H9 (cell line): Measurements from ENCODE around the gene ADGRL2. TPM values are rescaled to one million over a fixed set of nuclear protein-coding genes. Genes with fewer than 3 reads are reported as not detected.

Experiments used
- DNase-seq: peaks from one replicate; pipeline ENCODE4 v3.0.0-alpha.2; 2017
- H2AFZ ChIP-seq: one replicate; pipeline ENCODE4 v1.6.1; 2013; ENCODE audit warnings: mild to moderate bottlenecking, low read length, control low read depth, moderate library complexity
- H2AK5ac ChIP-seq: 2 replicates; pipeline ENCODE4 v1.6.1; 2013; ENCODE audit warnings: low read length, control low read depth, mixed read lengths; ENCODE audit not compliant: insufficient read length
- H2BK120ac ChIP-seq: one replicate; pipeline ENCODE4 v1.6.1; 2013; ENCODE audit warnings: low read depth, mild to moderate bottlenecking, low read length, control low read depth, inconsistent platforms; ENCODE audit not compliant: poor library complexity, severe bottlenecking
- H2BK12ac ChIP-seq: 2 replicates; pipeline ENCODE4 v1.6.1; 2013; ENCODE audit warnings: low read length, control low read depth, mixed read lengths, low read depth; ENCODE audit not compliant: insufficient read length
- H2BK15ac ChIP-seq: 2 replicates; pipeline ENCODE4 v1.6.1; 2013; ENCODE audit warnings: low read depth, low read length, control low read depth
- H2BK20ac ChIP-seq: one replicate; pipeline ENCODE4 v1.6.1; 2013; ENCODE audit warnings: low read depth, mild to moderate bottlenecking, low read length, control low read depth, inconsistent platforms; ENCODE audit not compliant: poor library complexity, severe bottlenecking
- H2BK5ac ChIP-seq: 2 replicates; pipeline ENCODE4 v1.6.1; 2013; ENCODE audit warnings: low read length, control low read depth, mixed read lengths; ENCODE audit not compliant: insufficient read length
- H3K14ac ChIP-seq: 2 replicates; pipeline ENCODE4 v1.6.1; 2013; ENCODE audit warnings: low read length, control low read depth; ENCODE audit not compliant: insufficient read depth
- H3K18ac ChIP-seq: 2 replicates; pipeline ENCODE4 v1.6.1; 2013; ENCODE audit warnings: low read depth, mild to moderate bottlenecking, mixed read lengths, low read length, control low read depth; ENCODE audit not compliant: insufficient read length
- H3K23ac ChIP-seq: 2 replicates; pipeline ENCODE4 v1.6.1; 2013; ENCODE audit warnings: low read length, control low read depth, mixed read lengths, low read depth; ENCODE audit not compliant: insufficient read length
- H3K23me2 ChIP-seq: 2 replicates; pipeline ENCODE4 v1.6.1; 2013; ENCODE audit warnings: low read depth, mild to moderate bottlenecking, mixed read lengths, low read length, control low read depth; ENCODE audit not compliant: insufficient read length, poor library complexity, severe bottlenecking
- H3K27ac ChIP-seq: 2 replicates; pipeline ENCODE4 v1.5.1; 2013; ENCODE audit warnings: low read length, control low read depth, mixed read lengths, low read depth; ENCODE audit not compliant: insufficient read length
- H3K27me3 ChIP-seq: 2 replicates; pipeline ENCODE4 v1.6.1; 2013; ENCODE audit warnings: low read length, control low read depth, inconsistent platforms; ENCODE audit not compliant: insufficient read depth
- H3K4ac ChIP-seq: 2 replicates; pipeline ENCODE4 v1.6.1; 2013; ENCODE audit warnings: low read depth, mild to moderate bottlenecking, control low read depth, inconsistent platforms, low read length, moderate library complexity
- H3K4me1 ChIP-seq: 2 replicates; pipeline ENCODE4 v1.6.1; 2013; ENCODE audit warnings: low read length, control low read depth, inconsistent platforms; ENCODE audit not compliant: insufficient read depth
- H3K4me2 ChIP-seq: 2 replicates; pipeline ENCODE4 v1.6.1; 2013; ENCODE audit warnings: low read length, control low read depth, mixed read lengths; ENCODE audit not compliant: insufficient read length, insufficient read depth
- H3K56ac ChIP-seq: 2 replicates; pipeline ENCODE4 v1.6.1; 2013; ENCODE audit warnings: low read depth, mild to moderate bottlenecking, mixed read lengths, low read length, control low read depth; ENCODE audit not compliant: insufficient read length
- H3K79me1 ChIP-seq: 2 replicates; pipeline ENCODE4 v1.6.1; 2013; ENCODE audit warnings: low read depth, mild to moderate bottlenecking, moderate library complexity, low read length, control low read depth, inconsistent platforms; ENCODE audit not compliant: insufficient read depth, poor library complexity, severe bottlenecking
- H3K79me2 ChIP-seq: 2 replicates; pipeline ENCODE4 v1.6.1; 2013; ENCODE audit warnings: low read length, control low read depth, inconsistent platforms; ENCODE audit not compliant: insufficient read depth
- H3K9ac ChIP-seq: 2 replicates; pipeline ENCODE4 v1.6.1; 2013; ENCODE audit warnings: low read length, control low read depth, mixed read lengths; ENCODE audit not compliant: insufficient read length; ENCODE audit errors: extremely low read depth
- H3K9me3 ChIP-seq: one replicate; pipeline ENCODE4 v1.6.1; 2013; ENCODE audit warnings: low read depth, low read length, inconsistent platforms; ENCODE audit not compliant: control insufficient read depth
- H3T11ph ChIP-seq: one replicate; pipeline ENCODE4 v1.6.1; 2013; ENCODE audit warnings: mild to moderate bottlenecking, low read length, control low read depth, inconsistent platforms
- H4K20me1 ChIP-seq: one replicate; pipeline ENCODE4 v1.6.1; 2013; ENCODE audit not compliant: control insufficient read depth, insufficient read length, insufficient read depth
- H4K5ac ChIP-seq: 2 replicates; pipeline ENCODE4 v1.6.1; 2013; ENCODE audit warnings: low read depth, mild to moderate bottlenecking, mixed read lengths, low read length, control low read depth; ENCODE audit not compliant: insufficient read length
- H4K8ac ChIP-seq: replicated peaks from 2 replicates; pipeline ENCODE4 v1.6.1; 2013; ENCODE audit warnings: low read length, control low read depth, mixed read lengths, low read depth; ENCODE audit not compliant: insufficient read length
- H4K91ac ChIP-seq: 2 replicates; pipeline ENCODE4 v1.6.1; 2013; ENCODE audit warnings: low read depth, mild to moderate bottlenecking, moderate library complexity, mixed read lengths, low read length, control low read depth; ENCODE audit not compliant: insufficient read length
- H3K27ac Mint-ChIP-seq, 3 experiments: 2 replicates in 2 of 3; 3 replicates in 1 of 3; pipeline ENCODE4 v1.8.0; 2020 to 2021; ENCODE audit warnings: mixed read lengths in 3 of 3, mild to moderate bottlenecking in 1 of 3, moderate library complexity in 1 of 3
- H3K27me3 Mint-ChIP-seq: 2 replicates; pipeline ENCODE4 v1.8.0; 2021; ENCODE audit warnings: low read depth, mild to moderate bottlenecking, moderate library complexity, mixed read lengths
- H3K36me3 Mint-ChIP-seq, 3 experiments: 2 replicates in 2 of 3; 3 replicates in 1 of 3; pipeline ENCODE4 v1.8.0; 2020 to 2021; ENCODE audit warnings: low read depth in 3 of 3, mixed read lengths in 3 of 3; ENCODE audit not compliant: insufficient read depth in 1 of 3
- H3K4me1 Mint-ChIP-seq, 2 experiments: 2 replicates each; pipeline ENCODE4 v1.8.0; 2020; ENCODE audit warnings: mixed read lengths in 2 of 2
- H3K4me3 Mint-ChIP-seq, 2 experiments: 2 replicates in 1 of 2; 3 replicates in 1 of 2; pipeline ENCODE4 v1.8.0; 2020 to 2021; ENCODE audit warnings: mild to moderate bottlenecking in 2 of 2, mixed read lengths in 2 of 2, moderate library complexity in 1 of 2
- H3K9me3 Mint-ChIP-seq, 2 experiments: 2 replicates in 1 of 2; 3 replicates in 1 of 2; pipeline ENCODE4 v1.8.0; 2020; ENCODE audit warnings: mild to moderate bottlenecking in 2 of 2, mixed read lengths in 2 of 2, moderate library complexity in 1 of 2
- whole genome bisulfite sequencing: extraction: QIAGEN DNeasy Blood & Tissue Kit; methylation state at CpG from one replicate; pipeline ENCODE4 v1.1.7; 2013; ENCODE audit warnings: missing lambda C conversion rate, low lambda C conversion rate, mixed read lengths; ENCODE audit not compliant: insufficient read length; ENCODE audit errors: extremely low coverage; 5-methylcytosine and 5-hydroxymethylcytosine counted together
- total RNA-seq: library from RNA; stranded (reverse); gene quantifications from 2 replicates; pipeline ENCODE4 v1.2.1, GENCODE V29; 2021
- TF ChIP-seq, protein P1 (sequence below): fragments of 200-600 bp; sonication (generic); conservative IDR thresholded peaks from 3 replicates; pipeline ENCODE4 v1.8.0; 2021; ENCODE audit warnings: antibody characterized with exemption, mild to moderate bottlenecking

The ADGRL2 gene
- total RNA-seq, 1 experiment from 2014 or later = 119 TPM

DNA sequence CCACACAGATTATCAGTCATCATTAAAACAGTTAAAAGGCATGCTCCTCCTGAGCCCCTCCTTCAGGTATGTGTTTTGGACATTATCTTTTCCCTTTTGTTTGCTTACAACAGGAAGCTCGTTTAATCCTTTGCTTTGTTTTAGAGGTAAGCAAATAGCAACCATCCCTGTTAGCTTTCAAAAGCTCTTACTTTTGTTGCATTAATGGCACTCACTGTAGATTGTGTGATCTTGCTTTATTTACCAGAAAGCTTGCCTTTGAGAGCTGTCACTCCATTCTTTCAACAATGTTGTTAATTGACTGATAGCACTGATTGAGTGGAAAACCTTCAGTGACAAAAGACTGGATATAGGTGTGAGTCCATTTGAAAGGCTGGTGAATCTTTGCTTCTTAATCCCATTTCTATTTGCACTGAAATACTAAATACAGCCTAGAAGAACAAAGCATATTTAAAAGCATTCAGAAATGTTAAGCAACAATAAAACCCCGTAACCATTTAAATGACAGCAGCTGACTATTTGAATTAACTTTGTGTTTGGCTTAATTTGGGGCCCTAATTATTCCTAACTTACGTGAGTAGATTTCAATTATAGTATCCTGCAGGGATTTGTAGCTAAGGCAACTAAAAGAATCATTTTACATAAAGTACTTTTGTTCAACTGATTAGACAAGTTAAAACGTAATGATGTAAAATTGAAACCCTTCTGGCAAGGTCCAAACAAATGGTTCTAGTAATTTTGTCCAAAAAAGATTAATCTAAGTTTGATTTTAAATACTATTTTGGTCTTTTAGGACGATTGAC is 48.3 kb downstream of the ADGRL2 start:
- H3K56ac ChIP-seq = no peak overlapping the region
- H3K79me2 ChIP-seq = peaks cover 5% of the 10 kb centered on the region; the same call in 1 of the 2 replicates
- Mint-ChIP-seq H3K4me1 (peaks cover 47 to 54% of the 10 kb centered on the region in 2 experiments), H3K27ac (peak overlapping the region; percentile 50 to 92 (median 78); a peak in 5 of 7 replicates), H3K27me3 (no peaks in the 10 kb centered on the region), H3K9me3 (no peaks in the 10 kb centered on the region), H3K36me3 (peaks cover 0 to 15% (median 11%) of the 10 kb centered on the region in 3 experiments; a peak in 4 of 7 replicates), H3K4me3 (0 out of 5 replicates have a peak overlapping the region, but pooled peaks of 1 of the 2 experiments have one; percentile 14)
- no peak overlapping the region for H3K4ac ChIP-seq
- no peak overlapping the region for H3K14ac ChIP-seq
- H3K23me2 ChIP-seq = no peaks in the 10 kb centered on the region
- H3K4me1 ChIP-seq = peaks cover 5% of the 10 kb centered on the region; the same call in 1 of the 2 replicates
- no peak overlapping the region for H3K4me2 ChIP-seq
- no peak overlapping the region for H4K8ac ChIP-seq
- H3K79me1 ChIP-seq = peaks cover 2% of the 10 kb centered on the region
- H3T11ph ChIP-seq = no peak overlapping the region
- H3K27ac ChIP-seq = no peak overlapping the region
- no peak overlapping the region for H2AK5ac ChIP-seq
- no peak overlapping the region for H2BK120ac ChIP-seq
- H3K23ac ChIP-seq = no peak overlapping the region
- H3K9me3 ChIP-seq = no peaks in the 10 kb centered on the region
- H4K5ac ChIP-seq = no peak overlapping the region
- WGBS = no CpG with 5 or more reads among the region's 5 CpGs
- no peak overlapping the region for H2BK5ac ChIP-seq
- no peak overlapping the region for H2BK12ac ChIP-seq
- H2AFZ ChIP-seq = no peak overlapping the region
- no peak for DNase-seq
- no peak overlapping the region for H2BK20ac ChIP-seq
- TF ChIP-seq, protein P1, sequence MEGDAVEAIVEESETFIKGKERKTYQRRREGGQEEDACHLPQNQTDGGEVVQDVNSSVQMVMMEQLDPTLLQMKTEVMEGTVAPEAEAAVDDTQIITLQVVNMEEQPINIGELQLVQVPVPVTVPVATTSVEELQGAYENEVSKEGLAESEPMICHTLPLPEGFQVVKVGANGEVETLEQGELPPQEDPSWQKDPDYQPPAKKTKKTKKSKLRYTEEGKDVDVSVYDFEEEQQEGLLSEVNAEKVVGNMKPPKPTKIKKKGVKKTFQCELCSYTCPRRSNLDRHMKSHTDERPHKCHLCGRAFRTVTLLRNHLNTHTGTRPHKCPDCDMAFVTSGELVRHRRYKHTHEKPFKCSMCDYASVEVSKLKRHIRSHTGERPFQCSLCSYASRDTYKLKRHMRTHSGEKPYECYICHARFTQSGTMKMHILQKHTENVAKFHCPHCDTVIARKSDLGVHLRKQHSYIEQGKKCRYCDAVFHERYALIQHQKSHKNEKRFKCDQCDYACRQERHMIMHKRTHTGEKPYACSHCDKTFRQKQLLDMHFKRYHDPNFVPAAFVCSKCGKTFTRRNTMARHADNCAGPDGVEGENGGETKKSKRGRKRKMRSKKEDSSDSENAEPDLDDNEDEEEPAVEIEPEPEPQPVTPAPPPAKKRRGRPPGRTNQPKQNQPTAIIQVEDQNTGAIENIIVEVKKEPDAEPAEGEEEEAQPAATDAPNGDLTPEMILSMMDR = no peak
- H2BK15ac ChIP-seq = no peak overlapping the region
- H3K27me3 ChIP-seq = no peaks in the 10 kb centered on the region
- H3K18ac ChIP-seq = no peak overlapping the region
- H3K9ac ChIP-seq = no peak overlapping the region
- no peak overlapping the region for H4K91ac ChIP-seq
- H4K20me1 ChIP-seq = no peaks in the 10 kb centered on the region
